Measurements from ENCODE around the gene PCDHGA1.

GRCh38 chr5:141441571-141442170 lies 111.4 kb downstream of the PCDHGA1 start:
- TF ChIP-seq CTCF (IDR thresholded peaks at IDR 0.05) (no peak), POLR2A (IDR thresholded peaks at IDR 0.05) (no peak)

Measured in body of pancreas (tissue), 4 donors.